Prostate gland (tissue), 2 donors: ENCODE data around the gene ALKAL2. TPM values are rescaled to one million over a fixed set of nuclear protein-coding genes. Genes with fewer than 3 reads are reported as not detected.

Experiments used
- DNase-seq: peaks from one replicate; pipeline ENCODE4 v3.0.0-alpha.2; 2019; ENCODE audit warnings: low spot score
- H3K27ac ChIP-seq, 2 donors: fragments of 200-600 bp; sonication (generic); 2 replicates each; pipeline ENCODE4 v1.5.1; 2017 to 2019
- H3K27me3 ChIP-seq: fragments of 200-600 bp; sonication (generic); replicated peaks from 2 replicates; pipeline ENCODE4 v1.5.1; 2019; ENCODE audit not compliant: insufficient read depth
- H3K36me3 ChIP-seq, 2 donors: fragments of 200-600 bp; sonication (generic); 1 replicate in 1 of 2; 2 replicates in 1 of 2; pipeline versions ENCODE4 v1.5.1 to v1.8.1; 2017 to 2019
- H3K4me1 ChIP-seq: fragments of 200-600 bp; sonication (generic); replicated peaks from 2 replicates; pipeline ENCODE4 v1.5.1; 2019
- H3K4me3 ChIP-seq, 2 donors: fragments of 200-600 bp; sonication (generic); 2 replicates each; pipeline ENCODE4 v1.5.1; 2017 to 2019
- H3K9me3 ChIP-seq: fragments of 200-600 bp; sonication (generic); 2 replicates; pipeline ENCODE4 v1.5.1; 2017
- CTCF ChIP-seq, 4 experiments: fragments of 200-600 bp in 2 of 4; fragments of 450-650 bp in 2 of 4; sonication (generic) in 2 of 4; IDR thresholded peaks; 1 replicate in 3 of 4; 2 replicates in 1 of 4; pipeline ENCODE4 v1.5.1; 2016 to 2019; ENCODE audit warnings: antibody characterized with exemption in 4 of 4, mild to moderate bottlenecking in 2 of 4, moderate library complexity in 2 of 4
- POLR2A ChIP-seq: fragments of 450-650 bp; IDR thresholded peaks from one replicate; pipeline ENCODE4 v1.6.1; 2016; ENCODE audit warnings: antibody characterized with exemption, mild to moderate bottlenecking
- POLR2AphosphoS5 ChIP-seq: sonication (generic); formaldehyde crosslinking; IDR thresholded peaks from one replicate; pipeline ENCODE4 v1.6.1; 2017; ENCODE audit warnings: antibody characterized with exemption
- WGBS: methylation state at CpG from one replicate; pipeline ENCODE4 v1.1.5; 2018; 5-methylcytosine and 5-hydroxymethylcytosine counted together
- intact Hi-C: fragments of 100-400 bp; cut with DNase I; formaldehyde crosslinking; loops from one replicate; pipeline ENCODE4 v1.14.2; 2022
- total RNA-seq, 2 donors: library from RNA; depleted of rRNA; stranded (reverse); fragments of >200 nt; gene quantifications; one replicate each; pipeline ENCODE4 v1.1.0, GENCODE V29; 2016

The ALKAL2 gene
- total RNA-seq, 2 donors from 2014 or later: 2.6 to 22.6 TPM

- TF ChIP-seq CTCF (IDR thresholded peaks at IDR 0.05) (no peak), POLR2AphosphoS5 (no peak), POLR2A (no peak)
- peaks cover 3% of the 10 kb centered on the region for H3K4me1 ChIP-seq
- no peak overlapping the region for H3K27ac ChIP-seq
- no peaks in the 10 kb centered on the region for H3K27me3 ChIP-seq
- intact Hi-C loops: no loop called here
- no peaks in the 10 kb centered on the region for H3K9me3 ChIP-seq
- H3K36me3 ChIP-seq: peaks cover 0 to 4% of the 10 kb centered on the region in 2 donors
- 91% methylated on average over 4 of the region's 4 CpGs for WGBS
- no peak overlapping the region for H3K4me3 ChIP-seq
- no peak for DNase-seq
Measured at GRCh38 chr2:279956-280649, 7.8 kb downstream of the ALKAL2 start.

GRCh38 chr2:279366-279765 lies 8.5 kb downstream of the ALKAL2 start:
- no peak for DNase-seq
- intact Hi-C loops: no loop called here

GRCh38 chr2:278927-279320 lies 9.0 kb downstream of the ALKAL2 start:
- no peaks in the 10 kb centered on the region for H3K4me1 ChIP-seq
- H3K4me3 ChIP-seq: no peak overlapping the region
- intact Hi-C loops: no loop called here
- WGBS: 91% methylated on average over 4 of the region's 4 CpGs
- DNase-seq: no peak
- H3K27me3 ChIP-seq: no peaks in the 10 kb centered on the region
- H3K9me3 ChIP-seq: no peaks in the 10 kb centered on the region
- peaks cover 0 to 4% of the 10 kb centered on the region in 2 donors for H3K36me3 ChIP-seq
- H3K27ac ChIP-seq: no peak overlapping the region
- TF ChIP-seq POLR2AphosphoS5 (no peak), CTCF (IDR thresholded peaks at IDR 0.05) (no peak), POLR2A (no peak)

More at GRCh38 chr2:279366-279765, 8.5 kb downstream of the ALKAL2 start:
- Histone ChIP-seq H3K4me1 (no peaks in the 10 kb centered on the region), H3K36me3 (peaks cover 0 to 4% of the 10 kb centered on the region in 2 donors), H3K27ac (no peak overlapping the region), H3K27me3 (no peaks in the 10 kb centered on the region), H3K9me3 (no peaks in the 10 kb centered on the region), H3K4me3 (no peak overlapping the region)
- 83% methylated on average over 4 of the region's 4 CpGs for WGBS
- TF ChIP-seq CTCF (IDR thresholded peaks at IDR 0.05) (no peak), POLR2A (no peak), POLR2AphosphoS5 (no peak)

- Histone ChIP-seq H3K4me3 (no peak overlapping the region), H3K27ac (no peak overlapping the region), H3K36me3 (peaks cover 0 to 4% of the 10 kb centered on the region in 2 donors), H3K4me1 (no peaks in the 10 kb centered on the region), H3K9me3 (no peaks in the 10 kb centered on the region), H3K27me3 (no peaks in the 10 kb centered on the region)
- TF ChIP-seq POLR2A (no peak), CTCF (IDR thresholded peaks at IDR 0.05) (no peak), POLR2AphosphoS5 (no peak)
- intact Hi-C loops: no loop called here
- no peak for DNase-seq
- WGBS: 80% methylated on average over 2 of the region's 2 CpGs
Measured at GRCh38 chr2:278312-278926, 9.5 kb downstream of the ALKAL2 start.

- Histone ChIP-seq H3K27ac (no peak overlapping the region), H3K4me1 (no peaks in the 10 kb centered on the region), H3K4me3 (no peak overlapping the region), H3K9me3 (no peaks in the 10 kb centered on the region), H3K27me3 (no peaks in the 10 kb centered on the region), H3K36me3 (peaks cover 0 to 4% of the 10 kb centered on the region in 2 donors)
- 81% methylated on average over 6 of the region's 6 CpGs for WGBS
- no peak for DNase-seq
- intact Hi-C loops: no loop called here
- no peak for TF ChIP-seq POLR2A
Measured at GRCh38 chr2:275466-275865, 12.4 kb downstream of the ALKAL2 start.
